DND-41 (cell line): ENCODE results near the gene EDIL3.
A peak's percentile ranks its signal among the peaks of the same experiment; 100 is the strongest.

Source experiments
- ATAC-seq: fragments of 200-7000 bp; cut with Tn5 transposase; 3 replicates; pipeline ENCODE4 v1.9.1; 2021; ENCODE audit warnings: low read depth; ENCODE audit not compliant: insufficient read depth
- DNase-seq: peaks from one replicate; pipeline ENCODE4 v3.0.0-alpha.2; 2020
- H2AFZ ChIP-seq: 2 replicates; pipeline ENCODE4 v1.6.0; 2012; ENCODE audit warnings: low read depth, low read length
- H3K27ac ChIP-seq: 2 replicates; pipeline ENCODE4 v1.5.1; 2012; ENCODE audit warnings: low read length, inconsistent platforms
- H3K27me3 ChIP-seq: fragments of 200-600 bp; sonication (generic); 2 replicates; pipeline ENCODE4 v1.6.0; 2012; ENCODE audit warnings: low read length, mild to moderate bottlenecking, inconsistent platforms; ENCODE audit not compliant: insufficient read depth, poor library complexity
- H3K36me3 ChIP-seq: 2 replicates; pipeline ENCODE4 v1.5.1; 2012; ENCODE audit warnings: low read length, inconsistent platforms; ENCODE audit not compliant: insufficient read depth
- H3K4me1 ChIP-seq: 2 replicates; pipeline ENCODE4 v1.5.1; 2012; ENCODE audit warnings: mild to moderate bottlenecking, low read length; ENCODE audit not compliant: insufficient read depth
- H3K4me2 ChIP-seq: 2 replicates; pipeline ENCODE4 v1.6.0; 2012; ENCODE audit warnings: mild to moderate bottlenecking, moderate library complexity, low read length, inconsistent platforms; ENCODE audit not compliant: insufficient read depth
- H3K4me3 ChIP-seq, 2 experiments: fragments of 200-600 bp in 1 of 2; shearing (Covaris generic) in 1 of 2; 2 replicates each; pipeline ENCODE4 v1.5.1; 2012 to 2016; ENCODE audit warnings: inconsistent platforms in 2 of 2, low read length in 2 of 2, mild to moderate bottlenecking in 2 of 2, low read depth in 1 of 2, moderate library complexity in 1 of 2
- H3K79me2 ChIP-seq: 2 replicates; pipeline ENCODE4 v1.6.0; 2012; ENCODE audit warnings: low read length, inconsistent platforms; ENCODE audit not compliant: insufficient read depth
- H3K9ac ChIP-seq: 2 replicates; pipeline ENCODE4 v1.6.0; 2012; ENCODE audit warnings: low read depth, mild to moderate bottlenecking, inconsistent platforms, low read length, moderate library complexity
- H3K9me3 ChIP-seq: 2 replicates; pipeline ENCODE4 v1.5.1; 2012; ENCODE audit warnings: low read length, moderate library complexity, mild to moderate bottlenecking, inconsistent platforms; ENCODE audit not compliant: insufficient read depth, severe bottlenecking
- H4K20me1 ChIP-seq: 2 replicates; pipeline ENCODE4 v1.6.0; 2012; ENCODE audit warnings: low read length; ENCODE audit not compliant: insufficient read depth
- EZH2 ChIP-seq: IDR thresholded peaks from 3 replicates; pipeline ENCODE4 v1.6.1; 2012; ENCODE audit warnings: borderline replicate concordance, low read depth, mild to moderate bottlenecking, moderate library complexity, low read length, inconsistent platforms; ENCODE audit not compliant: severe bottlenecking
- TF ChIP-seq, protein P1 (sequence below): IDR thresholded peaks from 2 replicates; pipeline ENCODE4 v1.5.1; 2012; ENCODE audit warnings: borderline replicate concordance, low read length, moderate library complexity, mild to moderate bottlenecking; ENCODE audit not compliant: poor library complexity, severe bottlenecking; ENCODE audit errors: extremely low read depth

The EDIL3 gene

DNA sequence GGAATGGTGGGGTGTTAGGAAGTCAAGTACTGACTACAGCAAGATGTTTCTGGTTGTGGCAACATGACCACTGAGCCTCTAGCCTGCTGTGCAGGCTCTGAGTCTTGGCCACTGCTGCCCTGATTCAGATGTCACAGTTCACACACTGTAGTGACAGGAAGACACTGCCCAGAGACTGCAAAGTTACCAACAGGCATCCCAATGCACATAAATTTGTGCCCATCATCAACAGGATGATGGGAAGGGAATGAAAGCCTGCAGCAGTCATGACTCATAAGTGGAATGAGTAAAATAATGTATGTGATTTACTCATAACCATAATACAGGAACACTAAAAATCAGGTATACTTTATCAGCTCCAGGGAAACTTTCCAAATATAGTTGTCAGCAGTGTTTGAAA, 412.4 kb downstream of the EDIL3 start:
- H3K27ac ChIP-seq = no peak overlapping the region
- no peaks in the 10 kb centered on the region for H4K20me1 ChIP-seq
- H3K9ac ChIP-seq = no peak overlapping the region
- no peak overlapping the region for H3K4me3 ChIP-seq
- no peak overlapping the region for H3K4me2 ChIP-seq
- H3K9me3 ChIP-seq = no peaks in the 10 kb centered on the region
- H2AFZ ChIP-seq = no peak overlapping the region
- H3K79me2 ChIP-seq = no peaks in the 10 kb centered on the region
- H3K36me3 ChIP-seq = no peaks in the 10 kb centered on the region
- DNase-seq (no peak), ATAC-seq (no peak)
- H3K4me1 ChIP-seq = no peaks in the 10 kb centered on the region
- no peaks in the 10 kb centered on the region for H3K27me3 ChIP-seq
- no peak for TF ChIP-seq EZH2
- TF ChIP-seq, protein P1, sequence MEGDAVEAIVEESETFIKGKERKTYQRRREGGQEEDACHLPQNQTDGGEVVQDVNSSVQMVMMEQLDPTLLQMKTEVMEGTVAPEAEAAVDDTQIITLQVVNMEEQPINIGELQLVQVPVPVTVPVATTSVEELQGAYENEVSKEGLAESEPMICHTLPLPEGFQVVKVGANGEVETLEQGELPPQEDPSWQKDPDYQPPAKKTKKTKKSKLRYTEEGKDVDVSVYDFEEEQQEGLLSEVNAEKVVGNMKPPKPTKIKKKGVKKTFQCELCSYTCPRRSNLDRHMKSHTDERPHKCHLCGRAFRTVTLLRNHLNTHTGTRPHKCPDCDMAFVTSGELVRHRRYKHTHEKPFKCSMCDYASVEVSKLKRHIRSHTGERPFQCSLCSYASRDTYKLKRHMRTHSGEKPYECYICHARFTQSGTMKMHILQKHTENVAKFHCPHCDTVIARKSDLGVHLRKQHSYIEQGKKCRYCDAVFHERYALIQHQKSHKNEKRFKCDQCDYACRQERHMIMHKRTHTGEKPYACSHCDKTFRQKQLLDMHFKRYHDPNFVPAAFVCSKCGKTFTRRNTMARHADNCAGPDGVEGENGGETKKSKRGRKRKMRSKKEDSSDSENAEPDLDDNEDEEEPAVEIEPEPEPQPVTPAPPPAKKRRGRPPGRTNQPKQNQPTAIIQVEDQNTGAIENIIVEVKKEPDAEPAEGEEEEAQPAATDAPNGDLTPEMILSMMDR = no peak

DNA sequence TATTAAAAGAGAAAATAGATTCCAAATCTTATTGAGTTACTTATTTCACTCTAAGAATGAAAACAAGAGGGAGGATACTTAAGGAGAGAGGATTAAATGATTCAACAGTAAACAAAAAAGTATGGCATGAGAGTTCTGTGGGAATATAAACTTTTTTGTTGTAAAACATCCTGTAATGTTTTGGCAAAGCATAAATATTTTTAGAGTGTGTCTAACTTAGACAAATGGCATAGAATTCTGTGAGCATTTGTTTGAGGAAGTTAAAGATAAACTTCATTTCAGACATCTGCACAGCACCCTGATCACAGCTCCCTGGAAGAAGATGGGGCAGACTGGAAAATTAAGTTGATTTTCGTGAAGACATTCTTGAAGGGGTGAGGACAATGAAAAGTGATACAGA, 417.3 kb downstream of the EDIL3 start:
- H4K20me1 ChIP-seq = no peaks in the 10 kb centered on the region
- H3K4me3 ChIP-seq = no peak overlapping the region
- H3K27me3 ChIP-seq = no peaks in the 10 kb centered on the region
- ATAC-seq (no peak), DNase-seq (no peak)
- no peaks in the 10 kb centered on the region for H3K79me2 ChIP-seq
- H3K9ac ChIP-seq = no peak overlapping the region
- peaks cover 8% of the 10 kb centered on the region for H3K4me1 ChIP-seq
- H3K9me3 ChIP-seq = no peaks in the 10 kb centered on the region
- H3K4me2 ChIP-seq = no peak overlapping the region
- H3K27ac ChIP-seq = no peak overlapping the region
- H3K36me3 ChIP-seq = no peaks in the 10 kb centered on the region
- no peak overlapping the region; the same call in 1 of the 2 replicates for H2AFZ ChIP-seq
- TF ChIP-seq EZH2 = no peak
- TF ChIP-seq, protein P1 = no peak

DNA sequence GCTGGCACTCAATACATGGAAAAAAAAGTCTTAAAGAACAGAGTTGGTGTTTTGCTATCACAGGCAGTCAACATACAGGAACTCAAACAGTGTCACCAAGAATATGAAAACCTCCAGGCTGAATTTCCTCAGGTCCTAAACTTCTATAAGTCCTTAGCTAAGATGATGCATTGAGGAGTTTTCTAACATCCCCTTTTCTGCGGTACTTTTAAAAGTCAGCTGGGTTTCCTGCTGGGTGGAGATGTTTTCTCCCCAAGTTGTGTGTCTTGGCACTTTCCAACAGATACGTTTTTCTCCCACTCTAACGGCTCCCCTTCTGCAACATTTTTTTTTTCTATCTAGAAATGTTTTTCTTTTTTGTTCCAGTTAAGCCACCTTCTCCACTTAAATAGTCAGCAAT, 419.2 kb downstream of the EDIL3 start:
- Histone ChIP-seq H3K4me2 (no peak overlapping the region), H2AFZ (no peak overlapping the region), H3K4me3 (no peak overlapping the region), H3K9me3 (no peaks in the 10 kb centered on the region), H3K36me3 (no peaks in the 10 kb centered on the region), H3K27ac (no peak overlapping the region), H3K4me1 (peaks cover 8% of the 10 kb centered on the region), H4K20me1 (no peaks in the 10 kb centered on the region), H3K27me3 (no peaks in the 10 kb centered on the region), H3K79me2 (no peaks in the 10 kb centered on the region), H3K9ac (no peak overlapping the region)
- TF ChIP-seq, protein P1 = no peak
- no peak for TF ChIP-seq EZH2
- no peak for DNase-seq
- no peak for ATAC-seq

DNA sequence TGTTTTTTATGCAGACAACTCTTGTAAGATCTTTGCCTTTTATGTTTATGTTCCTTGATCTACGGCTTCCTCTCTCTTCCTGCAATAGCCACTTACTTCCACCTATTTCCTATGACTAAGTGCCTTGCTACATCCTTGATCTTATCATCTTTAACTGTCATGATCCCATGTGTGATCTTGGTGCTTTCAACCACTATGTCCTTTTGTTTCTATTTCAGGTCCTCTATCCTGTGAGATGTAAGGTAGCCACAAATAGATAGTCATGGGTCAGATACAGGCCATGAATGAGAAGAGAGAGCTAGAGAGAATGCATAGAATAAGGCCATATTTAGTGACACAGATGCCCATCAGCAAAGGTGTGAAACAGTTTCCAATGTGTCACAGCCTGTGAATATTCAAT, 420.4 kb downstream of the EDIL3 start:
- H3K4me2 ChIP-seq = no peak overlapping the region

More for the DNA sequence above, 420.4 kb downstream of the EDIL3 start:
- DNase-seq (no peak), ATAC-seq (peak; percentile 93)
- TF ChIP-seq EZH2 = no peak
- TF ChIP-seq, protein P1 = no peak
- H3K27me3 ChIP-seq = no peaks in the 10 kb centered on the region
- no peaks in the 10 kb centered on the region for H3K79me2 ChIP-seq
- no peak overlapping the region; the same call in 1 of the 2 replicates for H2AFZ ChIP-seq
- H4K20me1 ChIP-seq = no peaks in the 10 kb centered on the region
- H3K9ac ChIP-seq = no peak overlapping the region
- no peak overlapping the region for H3K4me3 ChIP-seq
- no peaks in the 10 kb centered on the region for H3K36me3 ChIP-seq
- peaks cover 8% of the 10 kb centered on the region for H3K4me1 ChIP-seq
- peak overlapping the region; percentile 54; the same call in 1 of the 2 replicates for H3K27ac ChIP-seq
- no peaks in the 10 kb centered on the region for H3K9me3 ChIP-seq
